ENCODE measurements around the gene TBX21.

GRCh38 chr17:47695429-47696376, 37.3 kb upstream of the TBX21 start:
- TF ChIP-seq CTCF (conservative IDR thresholded peaks at IDR 0.05; ENCODE audit: low read depth, low read length) (no peak), EZH2phosphoT487 (IDR thresholded peaks at IDR 0.05; ENCODE audit: borderline replicate concordance, low read length) (no peak), EZH2 (IDR thresholded peaks at IDR 0.05; ENCODE audit: low read length, unreplicated experiment) (no peak)
